GM18951 (cell line): Measurements from ENCODE around the gene ZNF845.
A peak's percentile ranks its signal among the peaks of the same experiment; 100 is the strongest.
"Not testable (repeated sequence)": the region's sequence is repeated elsewhere in the genome, so short reads cannot be mapped to it uniquely, and the experiment has no call there.

ENCODE experiments used
- POLR2A ChIP-seq: IDR thresholded peaks from 4 replicates; pipeline ENCODE4 v1.6.1; 2011; ENCODE audit warnings: mild to moderate bottlenecking; ENCODE audit not compliant: insufficient read length, insufficient read depth; ENCODE audit errors: extremely low read depth
- in situ Hi-C: fragments of 300-500 bp; cut with MboI; formaldehyde crosslinking; loops from one replicate; pipeline ENCODE4 v1.12.0; 2022; ENCODE audit warnings: low sequenced_read_pairs, mixed read lengths, inconsistent platforms; ENCODE audit not compliant: unreplicated experiment

The ZNF845 gene

GRCh38 chr19:53333463-53334449 lies at the start of gene ZNF845:
Gene ZNF845, plus strand, starts transcription at chr19:53333749. Its CDS starts 7,559 bp downstream, at chr19:53341308.
- peak; percentile 81 for TF ChIP-seq POLR2A
- in situ Hi-C loops = no loop called here

GRCh38 chr19:53285087-53285486 lies 48.5 kb upstream of the ZNF845 start:
- TF ChIP-seq POLR2A = no peak
- in situ Hi-C loops = no loop called here

GRCh38 chr19:53290758-53291549 lies 42.6 kb upstream of the ZNF845 start:
- no peak for TF ChIP-seq POLR2A
- in situ Hi-C loops = no loop called here

GRCh38 chr19:53294786-53295441 lies 38.6 kb upstream of the ZNF845 start:
- TF ChIP-seq POLR2A = no peak
- in situ Hi-C loops = no loop called here

- in situ Hi-C loops = not testable (repeated sequence)
Observed at GRCh38 chr19:53301341-53301740, 32.2 kb upstream of the ZNF845 start.

- TF ChIP-seq POLR2A = no peak
- in situ Hi-C loops = no loop called here
Observed at GRCh38 chr19:53308339-53308811, 25.2 kb upstream of the ZNF845 start.

GRCh38 chr19:53311044-53311443 lies 22.5 kb upstream of the ZNF845 start:
- in situ Hi-C loops = no loop called here
- no peak for TF ChIP-seq POLR2A

GRCh38 chr19:53311897-53312296 lies 21.7 kb upstream of the ZNF845 start:
- in situ Hi-C loops = no loop called here
- TF ChIP-seq POLR2A = no peak

- no peak for TF ChIP-seq POLR2A
- in situ Hi-C loops = no loop called here
Observed at GRCh38 chr19:53328967-53329366, 4.6 kb upstream of the ZNF845 start.

GRCh38 chr19:53332484-53332883 lies 1.1 kb upstream of the ZNF845 start:
- no peak for TF ChIP-seq POLR2A
- in situ Hi-C loops = no loop called here

GRCh38 chr19:53333066-53333462 lies 485 bp upstream of the ZNF845 start:
- TF ChIP-seq POLR2A = no peak
- in situ Hi-C loops = no loop called here

- in situ Hi-C loops = not testable (repeated sequence)
Observed at GRCh38 chr19:53344403-53344802, 10.9 kb downstream of the ZNF845 start.

GRCh38 chr19:53355739-53356138 lies 22.2 kb downstream of the ZNF845 start:
- in situ Hi-C loops = no loop called here
- TF ChIP-seq POLR2A = no peak
